Activated naive CD4-positive, alpha-beta T cell treated with anti-CD3 and anti-CD28 coated beads, Interleukin-2, amount 50 U/mL, for 16 hours (primary cell): ENCODE results near the gene GATA2.

Source experiments
- DNase-seq: peaks from one replicate; pipeline ENCODE4 v3.0.0-alpha.2; 2020

The GATA2 gene

DNA sequence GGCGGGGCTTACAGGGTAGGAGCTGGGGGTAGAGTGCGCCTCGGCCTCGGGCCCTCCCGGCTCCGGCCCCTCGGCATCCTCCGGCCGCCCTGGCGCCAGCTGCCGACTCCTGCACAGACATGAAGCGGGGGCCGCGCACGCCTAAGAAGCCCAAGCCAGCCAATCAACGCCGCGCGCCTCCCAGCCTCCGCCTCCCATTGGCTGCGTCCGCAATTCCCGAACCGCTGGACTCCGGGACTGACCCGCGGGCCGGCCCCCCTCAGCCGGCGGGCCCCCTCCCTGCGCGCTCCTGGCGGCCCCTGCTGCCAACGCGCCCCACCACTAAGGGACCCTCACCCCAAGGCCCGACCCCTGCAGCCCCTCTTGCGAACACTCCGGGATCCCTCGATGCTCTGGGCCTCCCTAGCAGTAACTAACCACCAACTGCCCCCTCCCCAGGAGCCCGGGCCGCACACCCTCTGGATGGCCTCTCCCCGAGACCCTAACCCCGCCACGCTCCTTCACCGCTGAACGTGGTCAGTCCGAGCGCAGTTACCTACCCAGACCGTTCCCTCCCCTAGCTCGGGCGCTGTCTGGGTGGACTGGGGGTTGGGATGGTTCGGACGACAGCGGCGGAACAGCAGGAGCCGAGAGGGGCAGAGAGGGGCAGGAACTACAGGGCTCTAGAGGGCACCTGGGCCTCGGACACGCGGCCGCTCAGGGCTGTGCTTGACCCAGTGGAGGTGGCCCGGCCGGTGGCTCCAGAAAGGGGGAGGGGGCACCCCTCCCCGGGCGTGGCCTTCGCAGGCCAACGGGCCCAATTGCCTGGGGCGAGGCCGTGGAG lies 5.0 kb downstream of the GATA2 start:
- peak; percentile 46 for DNase-seq

GRCh38 chr3:128487538-128487812 lies 5.5 kb downstream of the GATA2 start:
- DNase-seq, result no peak

GRCh38 chr3:128486681-128487537 lies 6.1 kb downstream of the GATA2 start:
- no peak for DNase-seq

- DNase-seq, result no peak
These were observed 6.8 kb downstream of the GATA2 start for GRCh38 chr3:128486205-128486628.

GRCh38 chr3:128485282-128486204 lies 7.5 kb downstream of the GATA2 start:
- DNase-seq, result no peak

DNA sequence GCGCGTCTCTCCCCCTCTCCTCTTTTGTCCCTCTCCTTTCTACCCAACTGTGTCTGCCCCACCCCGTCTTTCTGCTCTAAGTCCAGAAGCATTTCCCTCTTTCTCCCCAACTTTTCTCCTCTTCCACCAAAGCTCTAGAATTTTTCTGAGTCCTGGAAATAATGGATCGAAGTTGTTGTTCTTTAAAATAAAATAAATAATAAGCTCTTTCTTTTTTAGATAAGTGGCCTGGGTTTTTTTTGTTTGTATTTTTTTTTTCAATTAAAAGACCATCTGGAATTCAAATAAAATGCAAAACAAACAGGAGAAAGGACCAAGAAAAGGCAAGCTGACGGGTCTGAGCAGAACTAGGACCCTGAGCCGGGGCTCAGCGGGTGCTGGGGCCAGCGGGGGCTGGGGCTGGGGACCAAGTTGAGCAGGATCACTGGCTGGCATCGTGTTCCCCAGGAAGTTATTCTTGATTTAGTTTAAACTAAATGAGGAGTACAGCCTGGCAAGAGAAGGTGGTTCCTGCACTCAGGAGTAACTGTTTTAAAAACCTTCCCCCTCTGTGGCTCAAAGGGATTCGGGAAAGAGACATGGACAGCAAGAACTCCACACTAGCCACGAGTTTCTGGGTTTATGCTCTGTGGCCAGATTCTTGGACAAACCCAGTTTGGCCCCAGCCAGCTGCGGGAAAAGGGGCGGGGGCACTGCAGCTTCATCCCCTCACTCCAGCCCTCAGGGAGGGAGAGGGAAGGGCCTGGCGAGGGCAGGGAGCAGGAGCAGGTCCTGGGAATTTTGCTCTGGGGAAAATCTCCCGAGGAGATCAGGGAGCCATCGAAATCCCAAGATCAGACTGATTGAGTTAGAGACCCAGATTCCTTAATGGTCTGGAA lies 8.4 kb downstream of the GATA2 start:
- no peak for DNase-seq

DNA sequence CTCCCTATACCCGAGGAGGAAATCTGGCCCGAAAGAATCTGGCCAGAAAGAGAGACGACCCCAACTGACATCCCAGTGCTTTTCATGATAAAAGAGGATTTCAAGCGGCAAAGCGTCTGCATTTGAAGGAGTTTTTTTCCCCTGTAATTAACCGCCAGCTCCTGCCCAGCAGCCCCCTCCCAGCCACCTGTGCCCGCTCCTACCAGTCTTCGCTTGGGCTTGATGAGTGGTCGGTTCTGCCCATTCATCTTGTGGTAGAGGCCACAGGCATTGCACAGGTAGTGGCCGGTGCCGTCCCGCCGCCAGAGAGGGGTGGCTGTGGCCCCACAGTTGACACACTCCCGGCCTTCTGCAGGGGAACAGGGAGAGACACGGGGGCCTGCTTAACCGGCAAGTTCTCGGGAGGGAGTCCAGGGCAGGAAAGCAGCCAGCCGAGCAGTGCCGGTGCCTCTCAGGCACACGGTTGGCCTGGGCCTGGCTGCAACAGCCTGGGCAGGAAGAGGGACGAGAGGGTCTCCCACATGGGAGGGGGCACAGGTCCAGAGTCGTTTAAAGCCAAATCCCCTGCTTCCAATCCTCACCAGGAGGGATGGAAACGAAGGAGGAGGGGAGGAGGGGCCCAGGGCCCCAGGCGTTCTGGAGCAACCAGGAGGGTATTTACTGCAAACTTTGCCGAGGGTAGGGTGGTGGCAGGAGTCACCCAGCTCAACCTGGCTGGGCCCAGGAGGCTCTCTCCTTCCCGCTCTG lies 9.2 kb downstream of the GATA2 start:
- DNase-seq, result no peak

- no peak for DNase-seq
These were observed 10.0 kb downstream of the GATA2 start for GRCh38 chr3:128482666-128483656.

- DNase-seq, result no peak
These were observed 10.8 kb downstream of the GATA2 start for GRCh38 chr3:128482175-128482574.

- no peak for DNase-seq
These were observed 11.5 kb downstream of the GATA2 start for GRCh38 chr3:128481438-128481942.

DNA sequence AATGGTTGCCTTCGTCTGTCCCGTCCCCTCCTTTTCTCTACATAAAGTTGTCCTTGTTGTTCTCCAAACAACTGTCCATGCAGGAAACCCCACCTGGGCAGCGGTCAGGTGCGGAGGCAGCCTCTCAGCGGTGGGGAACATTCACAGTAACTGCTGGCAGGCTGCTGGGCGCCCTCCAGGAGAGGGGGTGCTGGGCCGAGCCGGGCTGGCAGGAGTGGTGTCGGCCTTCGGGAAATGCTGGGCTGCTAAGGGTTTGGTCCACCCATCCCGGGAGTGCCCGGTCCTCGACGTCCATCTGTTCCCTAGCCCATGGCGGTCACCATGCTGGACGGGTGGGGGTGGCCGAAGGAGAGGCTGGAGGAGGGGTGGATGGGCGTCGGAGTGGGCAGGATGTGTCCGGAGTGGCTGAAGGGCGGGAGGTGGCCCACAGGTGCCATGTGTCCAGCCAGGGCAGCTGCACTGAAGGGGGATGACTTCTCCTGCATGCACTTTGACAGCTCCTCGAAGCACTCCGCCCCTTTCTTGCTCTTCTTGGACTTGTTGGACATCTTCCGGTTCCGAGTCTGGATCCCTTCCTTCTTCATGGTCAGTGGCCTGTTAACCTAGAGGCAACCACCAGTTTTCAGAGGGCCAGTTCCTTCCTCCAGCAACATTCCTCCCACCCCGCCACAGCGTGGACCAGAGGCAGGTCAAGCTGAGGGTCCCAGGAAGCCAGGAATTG lies 12.1 kb downstream of the GATA2 start:
- DNase-seq, result no peak

DNA sequence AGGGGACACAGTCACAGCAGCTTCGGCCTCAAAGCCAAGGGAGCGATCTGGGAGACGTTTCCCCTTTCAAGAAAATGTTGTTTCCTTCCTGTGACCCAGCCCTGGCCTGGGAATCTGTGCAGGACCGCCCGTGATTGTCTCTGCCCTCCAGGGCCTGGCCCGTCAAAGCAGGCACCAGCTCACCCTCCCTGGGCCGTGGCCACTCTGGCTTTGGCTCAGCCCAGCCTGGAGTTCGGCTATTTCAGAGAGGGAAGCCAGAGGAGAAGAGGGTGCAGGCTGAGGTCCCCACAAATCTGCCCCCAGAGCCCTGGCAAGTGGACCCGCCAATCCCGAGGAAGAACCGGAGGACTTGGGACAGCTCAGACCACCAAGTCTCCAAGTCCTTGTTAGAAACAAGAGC lies 12.7 kb downstream of the GATA2 start:
- no peak for DNase-seq

GRCh38 chr3:128479558-128480086 lies 13.4 kb downstream of the GATA2 start:
- no peak for DNase-seq

- no peak for DNase-seq
These were observed 14.2 kb downstream of the GATA2 start for GRCh38 chr3:128478576-128479506.

- DNase-seq, result no peak
These were observed 16.3 kb downstream of the GATA2 start for GRCh38 chr3:128476659-128477058.

DNA sequence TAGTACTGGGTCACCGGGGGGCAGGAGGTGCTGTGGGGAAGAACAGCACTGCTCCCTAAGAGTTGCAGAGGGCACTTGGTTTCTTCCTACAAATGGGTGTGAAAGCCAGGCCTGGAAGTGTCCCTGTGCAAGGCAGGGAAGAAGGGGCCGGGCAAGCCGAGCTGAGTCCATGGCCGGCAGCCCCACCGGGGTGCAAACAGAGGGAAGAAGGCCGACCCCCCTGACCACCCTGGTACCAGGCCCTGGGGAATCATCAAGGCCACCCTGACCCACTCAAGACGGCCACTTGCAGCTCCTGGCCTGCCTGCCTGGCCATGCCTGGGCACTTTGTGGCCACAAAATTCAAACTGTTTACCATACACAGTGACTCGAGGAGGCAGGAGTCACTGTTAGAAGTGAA lies 17.6 kb downstream of the GATA2 start:
- no peak for DNase-seq

DNA sequence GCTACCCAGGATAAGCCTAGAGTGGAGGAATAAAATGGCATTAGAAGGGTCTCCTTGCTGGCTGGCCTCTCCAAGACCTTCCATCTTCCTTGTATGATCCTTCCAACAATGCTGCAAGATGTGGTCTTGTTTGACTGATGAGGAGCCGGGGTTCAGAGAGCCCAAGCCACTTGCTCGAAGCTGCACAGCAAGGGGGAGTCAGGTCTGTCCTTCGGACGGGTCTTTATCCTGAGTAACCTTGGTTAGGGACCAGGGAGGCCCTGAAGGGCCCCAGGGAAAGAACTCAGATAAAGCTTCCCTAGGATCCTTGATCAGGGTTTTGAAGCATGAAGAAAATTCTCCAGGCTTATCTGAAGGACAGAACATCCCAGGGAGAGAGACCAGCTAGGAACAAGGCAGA lies 19.3 kb downstream of the GATA2 start:
- no peak for DNase-seq

- DNase-seq, result no peak
These were observed 19.9 kb downstream of the GATA2 start for GRCh38 chr3:128473180-128473519.
